HUES48 (cell line): ENCODE results near the gene ATF6B.

Source experiments
- H3K27ac ChIP-seq: one replicate; pipeline ENCODE4 v1.7.0; 2013; ENCODE audit warnings: low read depth, low read length, inconsistent platforms
- H3K27me3 ChIP-seq: 2 replicates; pipeline ENCODE4 v1.6.1; 2013; ENCODE audit warnings: mild to moderate bottlenecking, low read length; ENCODE audit not compliant: control insufficient read depth, insufficient read depth
- H3K36me3 ChIP-seq: 2 replicates; pipeline ENCODE4 v1.6.1; 2013; ENCODE audit warnings: low read length; ENCODE audit not compliant: control insufficient read depth, insufficient read depth
- H3K4me1 ChIP-seq: 2 replicates; pipeline ENCODE4 v1.6.1; 2013; ENCODE audit warnings: mild to moderate bottlenecking, low read length; ENCODE audit not compliant: control insufficient read depth, insufficient read depth
- H3K4me3 ChIP-seq: 2 replicates; pipeline ENCODE4 v1.5.1; 2013; ENCODE audit warnings: mild to moderate bottlenecking, low read depth, low read length
- H3K9ac ChIP-seq: 2 replicates; pipeline ENCODE4 v1.6.1; 2013; ENCODE audit warnings: mild to moderate bottlenecking, low read depth, low read length, moderate library complexity
- H3K9me3 ChIP-seq: 2 replicates; pipeline ENCODE4 v1.6.1; 2013; ENCODE audit warnings: low read length; ENCODE audit not compliant: control insufficient read depth, insufficient read depth

ATF6B gene

DNA sequence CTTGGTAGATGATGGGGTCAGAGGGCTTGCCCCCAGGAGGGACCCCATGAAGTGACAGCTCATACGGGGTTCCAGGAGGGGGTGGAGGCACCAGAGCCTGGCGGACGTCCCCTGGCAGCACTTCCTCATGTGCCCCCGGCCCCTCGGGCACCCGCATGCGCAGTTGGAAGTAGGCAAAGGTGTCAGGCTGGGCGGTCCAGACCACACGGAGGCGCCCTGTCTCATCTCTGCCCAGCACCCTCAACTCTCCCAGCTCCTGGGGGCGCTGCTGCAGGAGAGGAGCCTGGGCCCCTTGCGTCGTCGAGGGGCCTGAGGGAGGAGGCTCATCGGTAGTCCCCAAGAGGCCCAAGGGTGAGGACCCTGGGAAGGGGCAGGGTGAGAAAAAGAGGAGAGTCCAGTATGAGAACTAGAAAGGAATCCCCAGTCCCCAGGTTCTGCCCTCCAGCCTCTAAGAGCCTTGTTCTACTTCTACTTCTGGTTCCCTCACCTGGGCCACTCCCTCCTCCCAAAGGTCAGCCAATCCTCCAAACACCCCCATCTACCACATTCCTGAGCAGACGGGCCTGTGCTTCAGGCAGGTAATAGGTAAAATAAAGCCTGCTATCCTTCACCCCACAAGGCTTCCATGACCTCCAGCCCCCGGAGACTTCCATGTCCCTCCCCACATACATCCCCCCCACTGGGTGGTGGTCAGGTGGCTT is 42.1 kb downstream of the ATF6B start:
- Histone ChIP-seq H3K9ac (no peak overlapping the region), H3K27ac (no peak overlapping the region), H3K4me3 (no peak overlapping the region), H3K36me3 (no peaks in the 10 kb centered on the region), H3K9me3 (no peaks in the 10 kb centered on the region), H3K4me1 (peaks cover 3% of the 10 kb centered on the region), H3K27me3 (peaks cover 11% of the 10 kb centered on the region)

DNA sequence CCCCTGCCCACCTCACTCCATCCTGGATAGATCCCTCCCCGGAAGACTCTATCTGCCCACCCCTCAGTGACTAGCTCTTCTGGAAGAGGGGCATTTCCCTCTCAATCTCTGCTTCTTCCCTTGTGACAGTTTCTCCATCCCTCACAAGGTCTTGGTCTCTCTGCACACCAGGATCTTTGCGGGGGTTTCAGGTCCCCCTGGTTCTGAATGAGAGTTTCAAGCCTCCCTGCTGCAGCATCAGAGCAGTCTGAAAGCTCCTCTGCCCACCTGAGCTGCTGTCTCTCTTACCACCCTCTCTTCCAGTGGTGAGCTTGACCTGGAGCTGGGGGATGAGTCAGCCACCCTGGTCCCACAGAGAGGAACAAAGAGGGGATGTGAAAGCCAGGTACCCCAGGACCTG is 43.3 kb downstream of the ATF6B start:
- Histone ChIP-seq H3K36me3 (no peaks in the 10 kb centered on the region), H3K27me3 (peaks cover 11% of the 10 kb centered on the region), H3K9ac (no peak overlapping the region), H3K27ac (no peak overlapping the region), H3K4me3 (no peak overlapping the region), H3K9me3 (no peaks in the 10 kb centered on the region), H3K4me1 (peaks cover 3% of the 10 kb centered on the region)

- H3K4me1 ChIP-seq, result peaks cover 3% of the 10 kb centered on the region
- peaks cover 11% of the 10 kb centered on the region for H3K27me3 ChIP-seq
- no peak overlapping the region for H3K9ac ChIP-seq
- no peak overlapping the region for H3K27ac ChIP-seq
- H3K9me3 ChIP-seq, result no peaks in the 10 kb centered on the region
- H3K4me3 ChIP-seq, result no peak overlapping the region
- no peaks in the 10 kb centered on the region for H3K36me3 ChIP-seq
Measured at GRCh38 chr6:32083812-32084768, 44.0 kb downstream of the ATF6B start.

DNA sequence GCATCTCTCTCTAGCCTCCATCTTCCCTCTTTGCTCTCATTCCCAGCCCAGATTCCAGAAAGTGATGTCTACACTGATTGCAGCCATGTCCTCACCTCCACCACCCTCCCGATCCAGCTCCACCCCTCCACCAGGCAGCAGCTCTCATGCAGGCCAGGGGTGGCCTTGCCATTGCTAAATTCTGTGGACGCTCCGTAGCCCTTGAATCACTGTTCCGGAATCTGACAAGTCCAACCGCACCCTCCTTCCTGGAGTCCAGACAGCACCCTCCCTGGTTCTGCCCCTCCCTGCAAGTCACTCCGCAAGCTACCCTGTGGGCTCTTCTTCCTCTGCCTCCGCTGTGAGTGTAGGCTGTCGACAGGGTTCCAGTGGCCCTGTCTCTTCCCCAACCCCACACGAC is 45.1 kb downstream of the ATF6B start:
- Histone ChIP-seq H3K4me3 (no peak overlapping the region), H3K36me3 (no peaks in the 10 kb centered on the region), H3K9ac (no peak overlapping the region), H3K27me3 (peaks cover 11% of the 10 kb centered on the region), H3K9me3 (no peaks in the 10 kb centered on the region), H3K4me1 (no peaks in the 10 kb centered on the region; the same call in 1 of the 2 replicates), H3K27ac (no peak overlapping the region)

GRCh38 chr6:32082478-32082877 is 45.6 kb downstream of the ATF6B start:
- Histone ChIP-seq H3K36me3 (no peaks in the 10 kb centered on the region), H3K27me3 (peaks cover 11% of the 10 kb centered on the region), H3K9ac (no peak overlapping the region), H3K4me3 (no peak overlapping the region), H3K4me1 (no peaks in the 10 kb centered on the region; the same call in 1 of the 2 replicates), H3K27ac (no peak overlapping the region), H3K9me3 (no peaks in the 10 kb centered on the region)

GRCh38 chr6:32081168-32081990 is 46.7 kb downstream of the ATF6B start:
- no peaks in the 10 kb centered on the region for H3K4me1 ChIP-seq
- no peak overlapping the region for H3K27ac ChIP-seq
- no peaks in the 10 kb centered on the region for H3K36me3 ChIP-seq
- H3K27me3 ChIP-seq, result peaks cover 2% of the 10 kb centered on the region
- H3K9ac ChIP-seq, result no peak overlapping the region
- H3K4me3 ChIP-seq, result no peak overlapping the region
- no peaks in the 10 kb centered on the region for H3K9me3 ChIP-seq

- Histone ChIP-seq H3K27ac (no peak overlapping the region), H3K9ac (no peak overlapping the region), H3K27me3 (no peaks in the 10 kb centered on the region), H3K4me1 (no peaks in the 10 kb centered on the region), H3K9me3 (no peaks in the 10 kb centered on the region), H3K4me3 (no peak overlapping the region), H3K36me3 (no peaks in the 10 kb centered on the region)
Measured at GRCh38 chr6:32079566-32080290, 48.3 kb downstream of the ATF6B start.

DNA sequence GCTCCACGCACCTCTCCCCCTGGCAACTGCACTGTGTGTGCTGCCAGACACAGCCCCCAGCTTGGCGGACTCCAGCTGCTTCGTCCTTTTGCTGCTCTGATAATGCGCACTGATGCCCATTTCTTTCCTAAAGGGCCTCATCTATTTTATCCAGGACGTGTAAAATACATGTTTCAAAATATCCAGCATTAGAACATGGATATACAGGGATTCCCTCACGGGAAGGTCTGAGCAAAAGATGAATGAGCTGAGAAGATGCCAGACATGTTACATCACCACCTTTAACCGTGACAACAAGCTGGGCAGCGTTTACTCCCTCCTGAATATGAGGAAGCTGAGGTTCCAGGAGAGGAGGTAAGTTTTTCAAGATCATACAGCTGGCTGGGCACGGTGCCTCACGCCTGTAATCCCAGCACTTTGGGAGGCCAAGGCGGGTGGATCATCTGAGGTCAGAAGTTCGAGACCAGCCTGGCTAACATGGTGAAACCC is 51.7 kb downstream of the ATF6B start:
- Histone ChIP-seq H3K27ac (no peak overlapping the region), H3K27me3 (no peaks in the 10 kb centered on the region), H3K36me3 (no peaks in the 10 kb centered on the region), H3K9me3 (no peaks in the 10 kb centered on the region), H3K4me1 (peaks cover 5% of the 10 kb centered on the region; the same call in 1 of the 2 replicates), H3K4me3 (no peak overlapping the region), H3K9ac (no peak overlapping the region)

- Histone ChIP-seq H3K36me3 (no peaks in the 10 kb centered on the region), H3K9me3 (no peaks in the 10 kb centered on the region), H3K4me3 (no peak overlapping the region), H3K9ac (no peak overlapping the region), H3K4me1 (peaks cover 5% of the 10 kb centered on the region; the same call in 1 of the 2 replicates), H3K27ac (no peak overlapping the region), H3K27me3 (no peaks in the 10 kb centered on the region)
Measured at GRCh38 chr6:32075781-32076180, 52.3 kb downstream of the ATF6B start.

- Histone ChIP-seq H3K27ac (no peak overlapping the region), H3K36me3 (no peaks in the 10 kb centered on the region), H3K27me3 (no peaks in the 10 kb centered on the region), H3K4me3 (no peak overlapping the region), H3K4me1 (peaks cover 5% of the 10 kb centered on the region; the same call in 1 of the 2 replicates), H3K9me3 (no peaks in the 10 kb centered on the region), H3K9ac (no peak overlapping the region)
Measured at GRCh38 chr6:32074996-32075532, 53.0 kb downstream of the ATF6B start.
